Measurements from ENCODE around the gene GPR61.

GRCh38 chr1:109532365-109533136, 7.1 kb upstream of the GPR61 start:
- TF ChIP-seq, protein P1, sequence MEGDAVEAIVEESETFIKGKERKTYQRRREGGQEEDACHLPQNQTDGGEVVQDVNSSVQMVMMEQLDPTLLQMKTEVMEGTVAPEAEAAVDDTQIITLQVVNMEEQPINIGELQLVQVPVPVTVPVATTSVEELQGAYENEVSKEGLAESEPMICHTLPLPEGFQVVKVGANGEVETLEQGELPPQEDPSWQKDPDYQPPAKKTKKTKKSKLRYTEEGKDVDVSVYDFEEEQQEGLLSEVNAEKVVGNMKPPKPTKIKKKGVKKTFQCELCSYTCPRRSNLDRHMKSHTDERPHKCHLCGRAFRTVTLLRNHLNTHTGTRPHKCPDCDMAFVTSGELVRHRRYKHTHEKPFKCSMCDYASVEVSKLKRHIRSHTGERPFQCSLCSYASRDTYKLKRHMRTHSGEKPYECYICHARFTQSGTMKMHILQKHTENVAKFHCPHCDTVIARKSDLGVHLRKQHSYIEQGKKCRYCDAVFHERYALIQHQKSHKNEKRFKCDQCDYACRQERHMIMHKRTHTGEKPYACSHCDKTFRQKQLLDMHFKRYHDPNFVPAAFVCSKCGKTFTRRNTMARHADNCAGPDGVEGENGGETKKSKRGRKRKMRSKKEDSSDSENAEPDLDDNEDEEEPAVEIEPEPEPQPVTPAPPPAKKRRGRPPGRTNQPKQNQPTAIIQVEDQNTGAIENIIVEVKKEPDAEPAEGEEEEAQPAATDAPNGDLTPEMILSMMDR (IDR thresholded peaks at IDR 0.05), result peak; percentile 94 to 99 (median 98)
- TF ChIP-seq POLR2A (IDR thresholded peaks at IDR 0.05), result no peak
